ENCODE results near the gene NR1H3.

- TF ChIP-seq CTCF (IDR thresholded peaks at IDR 0.05; ENCODE audit: insufficient read depth, low read length) (no peak), REST (IDR thresholded peaks at IDR 0.05; ENCODE audit: insufficient replicate concordance, low read depth) (no peak), GABPA (IDR thresholded peaks at IDR 0.05; ENCODE audit: low read depth) (no peak), POLR2AphosphoS5 (IDR thresholded peaks at IDR 0.05; ENCODE audit: low read depth) (no peak)
These were observed 59.5 kb downstream of the NR1H3 start for GRCh38 chr11:47317064-47317828.

All from HL-60 (cell line).